HG02973 (cell line): ENCODE measurements around the gene VAV3.
"Not testable (repeated sequence)": the region's sequence is repeated elsewhere in the genome, so short reads cannot be mapped to it uniquely, and the experiment has no call there.

ENCODE experiments used
- ATAC-seq: cut with Tn5 transposase; IDR thresholded peaks from one replicate; pipeline ENCODE4 v1.9.1; 2021; ENCODE audit warnings: moderate library complexity; ENCODE audit not compliant: unreplicated experiment

The VAV3 gene, protein sequence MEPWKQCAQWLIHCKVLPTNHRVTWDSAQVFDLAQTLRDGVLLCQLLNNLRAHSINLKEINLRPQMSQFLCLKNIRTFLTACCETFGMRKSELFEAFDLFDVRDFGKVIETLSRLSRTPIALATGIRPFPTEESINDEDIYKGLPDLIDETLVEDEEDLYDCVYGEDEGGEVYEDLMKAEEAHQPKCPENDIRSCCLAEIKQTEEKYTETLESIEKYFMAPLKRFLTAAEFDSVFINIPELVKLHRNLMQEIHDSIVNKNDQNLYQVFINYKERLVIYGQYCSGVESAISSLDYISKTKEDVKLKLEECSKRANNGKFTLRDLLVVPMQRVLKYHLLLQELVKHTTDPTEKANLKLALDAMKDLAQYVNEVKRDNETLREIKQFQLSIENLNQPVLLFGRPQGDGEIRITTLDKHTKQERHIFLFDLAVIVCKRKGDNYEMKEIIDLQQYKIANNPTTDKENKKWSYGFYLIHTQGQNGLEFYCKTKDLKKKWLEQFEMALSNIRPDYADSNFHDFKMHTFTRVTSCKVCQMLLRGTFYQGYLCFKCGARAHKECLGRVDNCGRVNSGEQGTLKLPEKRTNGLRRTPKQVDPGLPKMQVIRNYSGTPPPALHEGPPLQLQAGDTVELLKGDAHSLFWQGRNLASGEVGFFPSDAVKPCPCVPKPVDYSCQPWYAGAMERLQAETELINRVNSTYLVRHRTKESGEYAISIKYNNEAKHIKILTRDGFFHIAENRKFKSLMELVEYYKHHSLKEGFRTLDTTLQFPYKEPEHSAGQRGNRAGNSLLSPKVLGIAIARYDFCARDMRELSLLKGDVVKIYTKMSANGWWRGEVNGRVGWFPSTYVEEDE

DNA sequence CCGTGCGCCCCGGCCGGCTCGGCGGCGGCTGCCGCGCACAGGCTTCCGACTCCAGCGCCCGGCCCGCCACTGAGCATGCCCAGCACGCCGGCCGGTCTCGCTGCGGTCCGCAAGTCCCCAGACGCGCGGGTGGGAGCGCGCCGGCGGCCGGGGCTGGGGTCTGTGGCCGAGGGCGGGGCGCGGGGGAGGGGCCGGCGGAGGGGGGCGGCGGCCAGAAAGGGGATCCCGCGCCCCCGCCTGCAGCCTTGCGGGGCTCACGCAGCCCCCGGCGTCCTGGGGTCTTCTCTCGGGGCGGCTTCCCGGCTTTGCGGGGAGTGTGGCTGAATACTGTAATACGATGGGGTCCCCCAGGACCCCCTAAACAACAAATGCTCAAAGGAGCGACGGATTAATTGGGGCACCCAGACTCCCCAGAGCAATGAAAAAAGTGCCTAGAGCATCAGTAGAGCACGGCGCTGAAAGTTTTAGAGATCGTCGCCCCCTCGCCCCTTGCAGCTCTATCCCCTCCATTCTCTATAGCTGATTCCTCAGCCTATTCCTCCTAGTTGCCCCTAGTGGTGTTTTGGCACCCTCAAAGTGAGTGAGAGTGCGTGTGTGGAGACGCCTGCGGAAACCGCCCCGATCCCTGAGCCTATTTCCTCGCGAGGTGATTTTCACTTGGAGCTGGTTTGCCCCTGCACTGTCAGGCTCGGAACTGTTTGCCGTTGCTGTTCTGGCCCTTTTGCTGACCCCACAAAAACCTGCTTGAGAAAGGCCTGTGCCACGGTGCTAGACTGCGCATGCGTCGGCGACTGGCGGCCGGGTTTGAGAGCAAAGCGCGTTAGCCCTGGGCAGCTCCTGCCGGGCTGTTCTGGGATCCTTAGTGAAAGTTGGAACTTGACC lies at the start of gene VAV3:
TSS of gene VAV3 (minus strand) at position 71 of the 882 bp plus-strand sequence. CDS start 311 bp downstream, outside the sequence.
- ATAC-seq, result no peak

GRCh38 chr1:108012553-108012952 lies 47.6 kb upstream of the VAV3 start:
- no peak for ATAC-seq

DNA sequence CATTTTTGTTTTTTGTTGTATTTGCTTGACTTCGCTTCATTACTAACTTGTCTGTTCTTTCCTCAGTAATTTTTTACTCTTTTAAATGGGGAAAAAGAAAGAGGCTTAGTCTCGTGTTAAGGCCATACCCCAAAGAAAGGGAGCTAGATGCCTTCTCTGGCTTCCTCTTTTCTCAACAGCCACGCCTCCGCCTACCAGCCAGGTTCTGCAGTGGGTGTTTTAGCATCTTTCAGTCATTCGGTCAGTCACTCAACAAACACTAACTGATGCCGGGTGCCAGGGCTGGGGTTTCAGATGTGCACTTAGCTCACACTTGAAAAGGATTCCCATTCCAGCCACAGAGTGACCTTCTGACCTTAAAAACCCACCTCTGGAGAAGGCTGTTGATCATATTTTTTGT lies 46.3 kb upstream of the VAV3 start:
- ATAC-seq, result no peak

DNA sequence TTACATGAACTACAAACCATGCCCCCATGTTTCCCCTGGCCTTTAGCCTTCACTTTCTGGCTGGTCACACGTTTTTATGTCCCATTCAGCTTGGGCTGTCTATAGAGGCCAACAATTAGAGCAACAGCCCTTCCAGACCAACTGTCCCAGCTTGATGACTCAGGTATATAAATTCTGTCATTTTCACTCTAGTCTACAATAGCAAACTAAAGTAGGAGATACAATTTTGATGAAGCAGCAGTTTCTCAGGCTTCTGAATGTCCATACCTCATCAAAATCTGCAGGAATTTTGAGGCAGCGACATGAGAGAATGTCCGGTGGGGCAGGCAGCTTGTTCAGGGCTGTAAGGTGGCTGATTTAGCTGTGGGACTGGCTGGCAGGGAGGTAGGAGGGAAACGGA lies 45.6 kb upstream of the VAV3 start:
- no peak for ATAC-seq

DNA sequence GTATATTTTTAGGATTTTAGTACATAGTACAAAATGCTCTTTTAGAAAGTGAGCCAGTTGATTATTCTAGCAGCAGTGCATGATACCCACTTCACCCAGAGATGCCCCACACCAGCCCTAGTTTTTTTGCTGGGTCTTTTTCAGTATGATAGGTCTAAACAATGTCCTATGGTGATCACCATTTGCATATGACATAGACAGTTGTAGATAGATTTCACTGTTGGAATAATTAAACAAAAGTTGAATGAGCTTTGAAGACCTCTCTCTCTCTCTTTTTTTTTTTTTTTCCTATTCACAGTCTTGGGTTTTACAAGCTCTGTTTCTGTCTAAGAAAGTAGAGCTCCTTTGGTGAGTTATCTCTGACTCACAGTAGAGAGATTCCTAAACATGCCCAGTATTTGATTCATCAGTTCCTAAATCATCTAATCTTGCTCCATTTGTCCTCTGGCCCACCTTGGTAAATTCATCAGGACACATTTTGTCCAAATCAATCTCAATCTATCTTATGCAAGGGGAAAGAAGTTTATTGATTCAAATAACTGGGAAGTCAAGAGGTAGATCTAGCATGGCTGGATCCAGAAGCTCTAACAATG lies 44.7 kb upstream of the VAV3 start:
- ATAC-seq, result no peak

GRCh38 chr1:108007531-108007930 lies 42.6 kb upstream of the VAV3 start:
- no peak for ATAC-seq

- no peak for ATAC-seq
Observed at GRCh38 chr1:108007070-108007469, 42.1 kb upstream of the VAV3 start.

DNA sequence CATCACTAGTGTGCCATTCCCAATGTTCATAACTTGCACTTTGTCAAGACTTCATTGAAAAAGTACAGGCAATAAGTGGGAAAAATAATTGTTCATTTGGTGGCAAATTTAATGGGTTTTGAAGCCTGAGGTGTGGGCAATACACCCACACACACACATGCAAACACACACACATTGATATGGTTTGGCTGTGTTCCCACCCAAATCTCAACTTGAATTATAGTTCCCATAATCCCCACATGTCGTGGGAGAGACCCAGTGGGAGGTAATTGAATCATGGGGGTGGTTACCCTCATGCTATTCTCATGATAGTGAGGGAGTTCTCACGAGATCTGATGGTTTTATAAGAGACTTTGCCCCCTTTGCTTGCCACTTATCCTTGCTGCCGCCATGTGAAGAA lies 39.9 kb upstream of the VAV3 start:
- ATAC-seq, result not testable (repeated sequence)

DNA sequence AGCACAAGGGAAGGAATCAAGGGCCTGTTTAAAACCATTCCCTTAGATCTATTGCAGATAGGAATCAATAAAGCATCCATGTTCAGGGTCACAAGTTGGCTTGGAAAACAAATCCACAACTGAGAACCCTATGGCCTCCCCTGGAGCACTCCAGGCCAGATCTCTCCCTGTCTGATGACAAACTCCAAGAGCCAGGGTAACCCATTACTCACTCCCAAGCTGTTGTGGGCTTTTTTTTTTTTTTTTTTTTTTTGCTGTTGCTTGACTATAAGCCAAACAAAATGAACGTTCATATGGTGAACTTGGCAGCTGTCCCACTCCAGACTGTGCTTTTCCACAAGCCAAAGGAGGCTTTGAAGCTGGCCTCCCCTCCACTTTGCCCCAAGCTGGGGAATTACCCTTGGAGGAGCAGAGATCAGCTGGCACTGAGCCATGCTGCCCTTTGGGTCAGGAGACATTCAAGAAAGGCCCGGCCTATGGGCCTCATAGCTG lies 35.7 kb upstream of the VAV3 start:
- no peak for ATAC-seq

- ATAC-seq, result no peak
Observed at GRCh38 chr1:108000184-108000583, 35.2 kb upstream of the VAV3 start.

DNA sequence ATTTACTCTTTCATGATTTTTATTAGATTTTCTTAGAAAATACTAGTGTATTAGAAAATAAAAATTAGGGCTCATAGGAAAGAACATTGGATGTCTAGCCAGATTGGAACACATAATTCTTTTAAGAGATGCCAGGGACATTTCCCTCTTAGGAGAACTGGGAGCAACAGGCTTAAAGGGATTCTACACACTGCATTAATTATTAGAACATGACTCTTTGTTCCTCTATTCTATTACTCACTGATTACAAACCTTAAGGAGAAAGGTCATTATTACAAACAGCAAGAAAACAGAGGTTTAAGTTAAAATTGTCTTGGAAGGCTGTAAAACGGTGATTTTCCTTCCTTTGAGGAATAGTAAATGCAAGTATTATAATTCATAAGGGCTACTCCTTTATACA lies 32.9 kb upstream of the VAV3 start:
- ATAC-seq, result no peak

GRCh38 chr1:107993920-107994319 lies 28.9 kb upstream of the VAV3 start:
- ATAC-seq, result no peak

GRCh38 chr1:107992347-107992746 lies 27.4 kb upstream of the VAV3 start:
- no peak for ATAC-seq

DNA sequence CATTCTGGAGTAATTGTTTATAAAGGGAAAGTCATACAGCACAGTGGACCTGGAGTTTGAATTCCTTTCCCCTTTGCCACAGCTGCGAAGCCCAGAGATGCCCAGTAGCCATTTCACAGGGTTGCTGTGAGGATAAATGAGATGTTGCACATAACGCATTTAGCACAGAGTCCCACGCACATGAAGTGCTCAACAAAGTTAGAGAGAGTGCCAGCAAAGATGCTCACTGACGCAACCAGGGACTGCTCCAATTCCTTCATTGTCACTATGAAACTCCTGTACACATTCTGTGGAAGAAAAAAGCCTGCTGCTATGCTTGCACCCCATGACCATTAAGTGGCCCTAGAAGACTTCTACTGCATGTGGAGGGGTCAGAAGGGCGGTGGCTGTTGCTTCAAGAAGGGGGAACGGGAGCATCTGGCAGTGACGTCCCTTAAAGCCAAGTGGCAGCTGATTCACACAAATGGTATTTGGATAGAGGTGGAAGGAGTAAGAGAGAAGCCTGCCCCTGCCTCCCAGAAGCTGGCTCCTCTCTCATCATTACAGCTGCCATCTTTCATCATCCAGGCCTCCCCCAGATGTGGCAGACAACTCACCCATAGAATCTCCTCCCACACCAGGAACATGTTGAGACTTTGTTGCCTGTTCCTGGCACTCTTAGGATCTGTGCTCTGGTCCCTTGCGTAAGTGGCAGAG lies 26.5 kb upstream of the VAV3 start:
- no peak for ATAC-seq

GRCh38 chr1:107990606-107991005 lies 25.6 kb upstream of the VAV3 start:
- ATAC-seq, result no peak

- no peak for ATAC-seq
Observed at GRCh38 chr1:107981277-107981676, 16.3 kb upstream of the VAV3 start.

GRCh38 chr1:107979926-107980325 lies 14.9 kb upstream of the VAV3 start:
- no peak for ATAC-seq

- ATAC-seq, result no peak
Observed at GRCh38 chr1:107979088-107979487, 14.1 kb upstream of the VAV3 start.

- ATAC-seq, result no peak
Observed at GRCh38 chr1:107976836-107977235, 11.9 kb upstream of the VAV3 start.

- ATAC-seq, result no peak
Observed at GRCh38 chr1:107976431-107976830, 11.5 kb upstream of the VAV3 start.
